Endothelial cell of umbilical vein (primary cell): Measurements from ENCODE around the gene AGBL4. TPM values are rescaled to one million over a fixed set of nuclear protein-coding genes. Genes with fewer than 3 reads are reported as not detected.

Experiments
- BruUV-seq: library from RNA; stranded (reverse); fragments of 400-500 nt; replicated peaks from 2 replicates; lab custom pipeline; 2021; lab: Mats Ljungman, UMichigan
- CTCF ChIA-PET: fragments of 300-600, 350-600 bp; sonication (Branson Sonifier 250); formaldehyde crosslinking; loops from one replicate; lab custom pipeline; 2021; ENCODE audit warnings: antibody characterized with exemption, inconsistent platforms; lab: Charles Lee
- POLR2A ChIA-PET: fragments of 300-600, 350-600 bp; sonication (Branson Sonifier 250); formaldehyde crosslinking; loops from one replicate; lab custom pipeline; 2021; ENCODE audit warnings: antibody characterized with exemption, inconsistent platforms; lab: Charles Lee
- DNase-seq: peaks from one replicate; pipeline ENCODE4 v3.0.0-alpha.2; 2011; ENCODE audit warnings: low read depth, low spot score
- FAIRE-seq: peaks from 2 replicates; lab custom pipeline; 2011; peaks lifted over from hg19 to GRCh38; lab: Jason Lieb, UNC
- H2AFZ ChIP-seq: 2 replicates; pipeline ENCODE4 v1.6.0; 2012; ENCODE audit warnings: low read depth, low read length, control low read depth, inconsistent platforms
- H3K27ac ChIP-seq: 2 replicates; pipeline ENCODE4 v1.5.1; 2011; ENCODE audit warnings: low read depth, mild to moderate bottlenecking, control low read depth, low read length, moderate library complexity; ENCODE audit not compliant: insufficient read depth
- H3K27me3 ChIP-seq, 2 experiments: 2 replicates each; pipeline versions ENCODE4 v1.6.0 to v1.6.1; 2011; ENCODE audit warnings: low read length in 2 of 2, mixed read lengths in 1 of 2; ENCODE audit not compliant: control insufficient read depth in 2 of 2, insufficient read depth in 2 of 2
- H3K36me3 ChIP-seq, 2 experiments: 2 replicates in 1 of 2; 3 replicates in 1 of 2; pipeline ENCODE4 v1.5.1; 2011; ENCODE audit warnings: low read length in 2 of 2, mild to moderate bottlenecking in 1 of 2, moderate library complexity in 1 of 2; ENCODE audit not compliant: control insufficient read depth in 2 of 2, insufficient read depth in 2 of 2; ENCODE audit errors: extremely low read depth in 1 of 2
- H3K4me1 ChIP-seq: 3 replicates; pipeline ENCODE4 v1.5.1; 2011; ENCODE audit warnings: mild to moderate bottlenecking, low read length; ENCODE audit not compliant: control insufficient read depth, insufficient read depth; ENCODE audit errors: extremely low read depth
- H3K4me2 ChIP-seq: 2 replicates; pipeline ENCODE4 v1.6.1; 2011; ENCODE audit warnings: low read length, control low read depth, mixed read lengths; ENCODE audit not compliant: insufficient read depth
- H3K4me3 ChIP-seq, 3 experiments: fragments of 200-600 bp in 1 of 3; sonication (generic), shearing (Covaris generic) in 1 of 3; replicated peaks in 1 of 3; 2 replicates each; pipeline ENCODE4 v1.5.1; 2011 to 2016; ENCODE audit warnings: control low read depth in 3 of 3, low read length in 3 of 3, mild to moderate bottlenecking in 2 of 3, inconsistent platforms in 1 of 3, low read depth in 1 of 3, moderate library complexity in 1 of 3; ENCODE audit not compliant: insufficient read depth in 1 of 3
- H3K79me2 ChIP-seq: 2 replicates; pipeline ENCODE4 v1.6.0; 2012; ENCODE audit warnings: low read length, inconsistent platforms; ENCODE audit not compliant: control insufficient read depth, insufficient read depth
- H3K9ac ChIP-seq: replicated peaks from 2 replicates; pipeline ENCODE3; 2011; ENCODE audit warnings: low read length, control low read depth; ENCODE audit not compliant: insufficient read depth; ENCODE audit errors: extremely low read depth
- H3K9me1 ChIP-seq: replicated peaks from 3 replicates; pipeline ENCODE4 v1.6.0; 2011; ENCODE audit warnings: mild to moderate bottlenecking, low read length; ENCODE audit not compliant: control insufficient read depth, insufficient read depth; ENCODE audit errors: extremely low read depth
- H3K9me3 ChIP-seq: replicated peaks from 2 replicates; pipeline ENCODE4 v1.5.1; 2012; ENCODE audit warnings: low read length, inconsistent platforms; ENCODE audit not compliant: control insufficient read depth, insufficient read depth
- H4K20me1 ChIP-seq: replicated peaks from 2 replicates; pipeline ENCODE3; 2011; ENCODE audit warnings: mild to moderate bottlenecking, low read length; ENCODE audit not compliant: control insufficient read depth, insufficient read depth; ENCODE audit errors: extremely low read depth
- EZH2 ChIP-seq: IDR thresholded peaks from 2 replicates; pipeline ENCODE4 v1.6.1; 2012; ENCODE audit warnings: borderline replicate concordance, low read depth, mild to moderate bottlenecking, moderate library complexity, low read length, inconsistent platforms; ENCODE audit not compliant: severe bottlenecking
- FOS ChIP-seq: IDR thresholded peaks from 2 replicates; pipeline ENCODE4 v1.6.1; 2011; ENCODE audit warnings: mild to moderate bottlenecking, low read length, moderate library complexity, borderline replicate concordance; ENCODE audit not compliant: insufficient read depth
- GATA2 ChIP-seq: IDR thresholded peaks from 2 replicates; pipeline ENCODE4 v1.7.0; 2011; ENCODE audit warnings: low read depth, mild to moderate bottlenecking, moderate library complexity, mixed read lengths, low read length; ENCODE audit not compliant: insufficient read length, insufficient read depth
- JUN ChIP-seq: IDR thresholded peaks from 2 replicates; pipeline ENCODE4 v1.6.1; 2011; ENCODE audit warnings: borderline replicate concordance, low read depth; ENCODE audit not compliant: insufficient read length, insufficient read depth
- MAX ChIP-seq: IDR thresholded peaks from 2 replicates; pipeline ENCODE4 v1.6.1; 2011; ENCODE audit not compliant: insufficient read depth, insufficient read length
- MYC ChIP-seq: IDR thresholded peaks from one replicate; pipeline ENCODE4 v1.6.1; 2011; ENCODE audit warnings: mild to moderate bottlenecking, low read depth, low read length
- POLR2A ChIP-seq: IDR thresholded peaks from 2 replicates; pipeline ENCODE4 v1.6.1; 2012; ENCODE audit warnings: low read depth, mild to moderate bottlenecking, control low read depth, low read length
- POLR2AphosphoS5 ChIP-seq: IDR thresholded peaks from 2 replicates; pipeline ENCODE4 v1.6.1; 2012; ENCODE audit warnings: low read depth, mild to moderate bottlenecking, control low read depth, low read length, moderate library complexity; ENCODE audit not compliant: insufficient read depth
- dilution Hi-C: fragments of 300-500 bp; cut with MboI; formaldehyde crosslinking; loops from one replicate; pipeline ENCODE4 v1.15.0; 2019; ENCODE audit warnings: low sequenced_read_pairs; ENCODE audit not compliant: extremely low pct_ligation_motif_present
- intact Hi-C: fragments of 100-400 bp; cut with micrococcal nuclease; formaldehyde crosslinking; loops from one replicate; pipeline ENCODE4 v1.10.0; 2022
- polyA plus RNA-seq, 4 experiments: library from polyadenylated mRNA; depleted of rRNA in 3 of 4; stranded (reverse) in 3 of 4; unstranded in 1 of 4; fragments of >200 nt; gene quantifications; 2 replicates each; pipeline versions ENCODE4 v1.2.1 to v1.2.3, GENCODE V29; 2011 to 2012; ENCODE audit warnings: missing spikeins in 1 of 4
- total RNA-seq: library from RNA; stranded (reverse); gene quantifications from 2 replicates; pipeline ENCODE4 v1.2.3, GENCODE V29; 2021
- TF ChIP-seq, protein P1 (sequence below), 2 donors: IDR thresholded peaks; 1 replicate in 1 of 2; 2 replicates in 1 of 2; pipeline ENCODE4 v1.5.1; 2011; ENCODE audit warnings: low read length in 2 of 2, mild to moderate bottlenecking in 2 of 2, moderate library complexity in 2 of 2, control low read depth in 1 of 2, inconsistent platforms in 1 of 2, low read depth in 1 of 2; ENCODE audit not compliant: insufficient read depth in 1 of 2; ENCODE audit errors: extremely low read depth in 1 of 2

AGBL4 gene
- total and polyA plus RNA-seq, 2 donors (not counting 3 experiments of a cell fraction or from before 2014, with no cell fraction given) = not detected

GRCh38 chr1:48937732-48938131 lies 1086.0 kb downstream of the AGBL4 start:
- H3K4me3 ChIP-seq = no peak overlapping the region
- ChIA-PET POLR2A (no interaction called here), CTCF (no interaction called here)
- no peak overlapping the region for H3K9ac ChIP-seq
- H3K27me3 ChIP-seq = no peaks in the 10 kb centered on the region
- H3K27ac ChIP-seq = no peak overlapping the region
- dilution Hi-C loops (no loop called here), intact Hi-C loops (no loop called here)
- H3K79me2 ChIP-seq = no peaks in the 10 kb centered on the region
- no TSS peak for BruUV-seq
- no peaks in the 10 kb centered on the region for H3K4me1 ChIP-seq
- DNase-seq (no peak), FAIRE-seq (no peak)
- H3K4me2 ChIP-seq = no peak overlapping the region
- H3K9me1 ChIP-seq = no peaks in the 10 kb centered on the region
- TF ChIP-seq EZH2 (no peak), POLR2AphosphoS5 (no peak), GATA2 (no peak), JUN (no peak), POLR2A (no peak), MYC (no peak), FOS (no peak), MAX (no peak)
- TF ChIP-seq, protein P1, sequence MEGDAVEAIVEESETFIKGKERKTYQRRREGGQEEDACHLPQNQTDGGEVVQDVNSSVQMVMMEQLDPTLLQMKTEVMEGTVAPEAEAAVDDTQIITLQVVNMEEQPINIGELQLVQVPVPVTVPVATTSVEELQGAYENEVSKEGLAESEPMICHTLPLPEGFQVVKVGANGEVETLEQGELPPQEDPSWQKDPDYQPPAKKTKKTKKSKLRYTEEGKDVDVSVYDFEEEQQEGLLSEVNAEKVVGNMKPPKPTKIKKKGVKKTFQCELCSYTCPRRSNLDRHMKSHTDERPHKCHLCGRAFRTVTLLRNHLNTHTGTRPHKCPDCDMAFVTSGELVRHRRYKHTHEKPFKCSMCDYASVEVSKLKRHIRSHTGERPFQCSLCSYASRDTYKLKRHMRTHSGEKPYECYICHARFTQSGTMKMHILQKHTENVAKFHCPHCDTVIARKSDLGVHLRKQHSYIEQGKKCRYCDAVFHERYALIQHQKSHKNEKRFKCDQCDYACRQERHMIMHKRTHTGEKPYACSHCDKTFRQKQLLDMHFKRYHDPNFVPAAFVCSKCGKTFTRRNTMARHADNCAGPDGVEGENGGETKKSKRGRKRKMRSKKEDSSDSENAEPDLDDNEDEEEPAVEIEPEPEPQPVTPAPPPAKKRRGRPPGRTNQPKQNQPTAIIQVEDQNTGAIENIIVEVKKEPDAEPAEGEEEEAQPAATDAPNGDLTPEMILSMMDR (IDR thresholded peaks at IDR 0.05; ENCODE audit: extremely low read depth in 1 of 2, insufficient read depth in 1 of 2, low read depth in 1 of 2, low read length in 2 of 2) = no peak
- H2AFZ ChIP-seq = no peak overlapping the region
- H3K9me3 ChIP-seq = no peaks in the 10 kb centered on the region
- no peaks in the 10 kb centered on the region for H3K36me3 ChIP-seq
- H4K20me1 ChIP-seq = no peaks in the 10 kb centered on the region
